ENCODE results near the gene OBSL1. TPM values are rescaled to one million over a fixed set of nuclear protein-coding genes. Genes with fewer than 3 reads are reported as not detected.

Gene OBSL1
- total RNA-seq, 2 experiments from 2014 or later = 1.3 to 1.4 TPM

DNA sequence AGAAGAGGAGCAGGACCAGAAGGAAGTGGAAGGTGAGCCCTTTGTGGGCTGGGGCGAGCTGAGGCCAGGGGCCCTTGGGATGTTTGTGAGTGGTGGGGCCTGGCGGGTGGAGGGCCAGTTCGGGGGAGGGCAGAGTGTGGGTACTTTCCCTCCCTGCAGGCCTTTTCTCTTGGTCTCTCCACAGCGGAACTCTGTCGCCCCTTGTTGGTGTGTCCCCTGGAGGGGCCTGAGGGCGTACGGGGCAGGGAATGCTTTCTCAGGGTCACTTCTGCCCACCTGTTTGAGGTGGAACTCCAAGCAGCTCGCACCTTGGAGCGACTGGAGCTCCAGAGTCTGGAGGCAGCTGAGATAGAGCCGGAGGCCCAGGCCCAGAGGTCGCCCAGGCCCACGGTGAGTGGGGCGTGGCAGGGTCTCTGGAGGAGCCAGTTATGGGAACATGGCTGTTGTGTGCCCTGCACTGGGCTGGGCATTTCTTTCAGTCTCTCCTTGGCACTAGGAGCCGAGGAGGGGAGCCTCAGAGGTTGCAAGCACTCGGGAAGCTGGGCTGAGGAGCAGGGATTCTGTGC, 37.1 kb upstream of the OBSL1 start:
- ChIA-PET POLR2A (no interaction called here), CTCF (interaction anchor here (1.2 kb wide), 1 partner anchor 35 kb away, joined by 3 read pairs; no protein-coding TSS in a partner anchor)
- TF ChIP-seq, protein P1, sequence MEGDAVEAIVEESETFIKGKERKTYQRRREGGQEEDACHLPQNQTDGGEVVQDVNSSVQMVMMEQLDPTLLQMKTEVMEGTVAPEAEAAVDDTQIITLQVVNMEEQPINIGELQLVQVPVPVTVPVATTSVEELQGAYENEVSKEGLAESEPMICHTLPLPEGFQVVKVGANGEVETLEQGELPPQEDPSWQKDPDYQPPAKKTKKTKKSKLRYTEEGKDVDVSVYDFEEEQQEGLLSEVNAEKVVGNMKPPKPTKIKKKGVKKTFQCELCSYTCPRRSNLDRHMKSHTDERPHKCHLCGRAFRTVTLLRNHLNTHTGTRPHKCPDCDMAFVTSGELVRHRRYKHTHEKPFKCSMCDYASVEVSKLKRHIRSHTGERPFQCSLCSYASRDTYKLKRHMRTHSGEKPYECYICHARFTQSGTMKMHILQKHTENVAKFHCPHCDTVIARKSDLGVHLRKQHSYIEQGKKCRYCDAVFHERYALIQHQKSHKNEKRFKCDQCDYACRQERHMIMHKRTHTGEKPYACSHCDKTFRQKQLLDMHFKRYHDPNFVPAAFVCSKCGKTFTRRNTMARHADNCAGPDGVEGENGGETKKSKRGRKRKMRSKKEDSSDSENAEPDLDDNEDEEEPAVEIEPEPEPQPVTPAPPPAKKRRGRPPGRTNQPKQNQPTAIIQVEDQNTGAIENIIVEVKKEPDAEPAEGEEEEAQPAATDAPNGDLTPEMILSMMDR (IDR thresholded peaks at IDR 0.05) = no peak
- H3K36me3 Mint-ChIP-seq (ENCODE audit: low read depth) = peaks cover 27% of the 10 kb centered on the region
- ATAC-seq = no peak
- intact Hi-C loops (cut with micrococcal nuclease) = no loop called here
- no peak overlapping the region for H3K27ac Mint-ChIP-seq
- H3K4me1 Mint-ChIP-seq (ENCODE audit: low read depth) = peaks cover 15% of the 10 kb centered on the region
- no peaks in the 10 kb centered on the region for H3K27me3 Mint-ChIP-seq
- no peak for DNase-seq
- H3K4me3 Mint-ChIP-seq = no peak overlapping the region
- no peaks in the 10 kb centered on the region for H3K9me3 Mint-ChIP-seq

DNA sequence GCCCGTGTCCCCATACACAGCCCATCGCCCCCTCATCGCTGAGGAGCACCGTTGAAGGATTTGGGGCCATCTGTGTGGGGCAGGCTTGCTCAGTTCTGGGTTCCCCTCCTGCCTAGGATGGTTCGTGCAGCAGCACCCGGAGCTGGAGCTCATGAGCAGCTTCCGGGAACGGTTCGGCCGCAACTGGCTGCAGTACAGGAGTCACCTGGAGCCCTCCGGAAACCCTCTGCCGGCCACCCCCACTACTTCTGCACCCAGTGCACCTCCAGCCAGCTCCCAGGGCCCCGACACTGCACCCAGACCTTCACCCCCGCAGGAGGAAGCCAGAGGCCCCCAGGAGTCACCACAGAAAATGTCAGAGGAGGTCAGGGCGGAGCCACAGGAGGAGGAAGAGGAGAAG, 36.6 kb upstream of the OBSL1 start:
- H3K36me3 Mint-ChIP-seq (ENCODE audit: low read depth) = peaks cover 27% of the 10 kb centered on the region
- peaks cover 13% of the 10 kb centered on the region for H3K4me1 Mint-ChIP-seq (ENCODE audit: low read depth)
- ChIA-PET POLR2A (no interaction called here), CTCF (interaction anchor here (1.2 kb wide), 1 partner anchor 35 kb away, joined by 3 read pairs; no protein-coding TSS in a partner anchor)
- ATAC-seq (no peak), DNase-seq (no peak)
- no peak overlapping the region for H3K4me3 Mint-ChIP-seq
- H3K27ac Mint-ChIP-seq = no peak overlapping the region
- no peaks in the 10 kb centered on the region for H3K9me3 Mint-ChIP-seq
- TF ChIP-seq, protein P1 (IDR thresholded peaks at IDR 0.05) = no peak
- no peaks in the 10 kb centered on the region for H3K27me3 Mint-ChIP-seq
- intact Hi-C loops (cut with micrococcal nuclease) = no loop called here

DNA sequence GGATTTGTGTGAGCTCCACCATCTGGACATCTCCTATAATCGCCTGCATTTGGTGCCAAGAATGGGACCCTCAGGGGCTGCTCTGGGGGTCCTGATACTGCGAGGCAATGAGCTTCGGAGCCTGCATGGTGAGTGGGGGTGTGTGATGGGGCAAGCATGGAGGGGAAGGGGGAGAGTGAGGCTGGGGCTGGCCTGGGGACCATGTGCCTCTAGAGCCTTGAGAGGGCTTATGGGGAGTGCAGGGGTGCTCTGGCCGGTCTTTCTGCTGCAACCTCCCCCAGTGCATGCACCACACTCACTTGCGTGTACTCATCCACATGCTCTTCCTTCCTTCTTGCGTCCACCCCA, 34.2 kb upstream of the OBSL1 start:
- H3K36me3 Mint-ChIP-seq (ENCODE audit: low read depth) = peaks cover 22% of the 10 kb centered on the region
- H3K9me3 Mint-ChIP-seq = no peaks in the 10 kb centered on the region
- TF ChIP-seq, protein P1 (IDR thresholded peaks at IDR 0.05) = no peak
- POLR2A ChIA-PET = no interaction called here
- H3K4me1 Mint-ChIP-seq (ENCODE audit: low read depth) = no peaks in the 10 kb centered on the region
- DNase-seq (no peak), ATAC-seq (no peak)
- intact Hi-C loops (cut with micrococcal nuclease) = no loop called here
- CTCF ChIA-PET = interaction anchor here (1.6 kb wide), 1 partner anchor 65 kb away, joined by 6 read pairs; no protein-coding TSS in a partner anchor
- H3K27me3 Mint-ChIP-seq = no peaks in the 10 kb centered on the region
- no peak overlapping the region for H3K27ac Mint-ChIP-seq
- H3K4me3 Mint-ChIP-seq = no peak overlapping the region

DNA sequence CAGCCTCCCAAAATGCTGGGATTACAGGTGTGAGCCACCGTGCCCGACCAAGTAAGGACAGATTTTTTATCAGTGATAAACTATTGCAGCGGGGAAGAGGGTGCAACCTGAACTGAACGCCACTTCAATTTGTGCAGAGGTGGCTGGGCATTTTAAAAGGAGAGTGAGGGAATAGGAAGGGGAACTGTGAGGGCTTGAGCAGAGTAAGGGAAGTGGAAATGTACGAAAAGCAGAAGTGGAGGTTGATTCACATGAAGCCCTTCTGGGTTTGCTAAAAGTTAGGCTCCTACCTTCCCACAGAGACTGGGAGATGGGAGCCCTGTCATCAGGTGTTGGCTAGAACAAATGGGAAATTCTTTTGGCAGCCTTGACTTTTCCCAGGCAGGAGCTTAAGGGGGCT, 32.4 kb upstream of the OBSL1 start:
- Mint-ChIP-seq H3K4me3 (no peak overlapping the region), H3K27ac (no peak overlapping the region), H3K36me3 (ENCODE audit: low read depth) (peaks cover 20% of the 10 kb centered on the region), H3K4me1 (ENCODE audit: low read depth) (peaks cover 4% of the 10 kb centered on the region), H3K27me3 (no peaks in the 10 kb centered on the region), H3K9me3 (no peaks in the 10 kb centered on the region)
- ChIA-PET POLR2A (no interaction called here), CTCF (interaction anchor here (2.8 kb wide), 1 partner anchor 44 kb away, joined by 14 read pairs; no protein-coding TSS in a partner anchor)
- DNase-seq = no peak
- TF ChIP-seq, protein P1 (IDR thresholded peaks at IDR 0.05) = no peak
- intact Hi-C loops (cut with micrococcal nuclease) = no loop called here
- ATAC-seq = no peak

DNA sequence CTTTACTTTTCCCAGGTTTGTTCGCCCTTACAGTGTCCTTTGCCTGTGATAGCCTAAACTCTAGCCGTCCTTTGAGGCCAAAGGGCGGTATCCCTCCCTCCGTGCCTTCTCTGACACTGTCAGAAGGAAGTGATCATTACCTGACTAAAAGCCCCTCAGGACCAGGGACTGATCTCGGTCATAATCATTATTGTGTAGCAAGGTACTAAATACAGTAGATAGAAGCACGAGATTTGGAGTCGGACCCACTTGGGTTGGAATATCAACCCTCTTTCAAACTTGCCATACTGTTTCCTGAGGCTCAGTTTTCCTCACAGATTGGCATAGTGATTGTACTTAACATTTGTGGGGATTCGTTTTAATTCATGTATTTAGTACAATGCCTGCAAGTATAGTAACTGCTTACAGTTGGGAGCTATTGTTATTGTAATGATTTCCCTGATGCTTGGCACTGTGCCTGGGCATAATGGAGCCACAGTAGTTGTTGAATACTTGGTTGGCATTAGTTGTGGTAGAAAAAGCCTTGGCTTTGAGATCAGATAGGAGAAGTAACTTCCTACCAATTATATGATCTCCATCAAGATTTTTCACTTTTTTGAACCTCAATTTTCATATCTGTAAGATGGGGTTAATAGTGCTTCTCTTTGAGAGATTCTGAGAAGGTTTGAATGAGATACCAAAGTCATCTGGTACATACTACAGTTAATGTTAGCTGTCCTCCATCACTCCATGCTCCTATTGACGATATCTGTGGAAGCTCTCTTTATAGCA, 27.2 kb upstream of the OBSL1 start:
- H3K27me3 Mint-ChIP-seq = no peaks in the 10 kb centered on the region
- CTCF ChIA-PET = interaction anchor here (1.1 to 3.2 kb wide), 7 partner anchors 38 to 69 kb away, joined by 3 to 20 read pairs (median 6); partner anchors contain the start of gene CHPF
- no peak for DNase-seq
- peak overlapping the region; percentile 95 for H3K4me3 Mint-ChIP-seq
- no peak for ATAC-seq
- peak overlapping the region; percentile 98 for H3K27ac Mint-ChIP-seq
- TF ChIP-seq, protein P1 (IDR thresholded peaks at IDR 0.05) = no peak
- peaks cover 22% of the 10 kb centered on the region for H3K4me1 Mint-ChIP-seq (ENCODE audit: low read depth)
- no peaks in the 10 kb centered on the region for H3K9me3 Mint-ChIP-seq
- POLR2A ChIA-PET = no interaction called here
- intact Hi-C loops (cut with micrococcal nuclease) = loop anchor here (5.0 kb wide), 1 partner anchor 56 kb away; the partner anchor contains the start of genes CHPF and TMEM198
- H3K36me3 Mint-ChIP-seq (ENCODE audit: low read depth) = peaks cover 5% of the 10 kb centered on the region
